ENCODE results near the gene FOXJ3.

Gene FOXJ3

GRCh38 chr1:42316292-42316691, 18.7 kb downstream of the FOXJ3 start:
- Histone ChIP-seq H3K27me3 (no peaks in the 10 kb centered on the region), H3K36me3 (no peaks in the 10 kb centered on the region), H3K27ac (no peak overlapping the region), H3K4me3 (ENCODE audit: low read depth in 1 of 2, low read length in 1 of 2) (no peak overlapping the region), H3K4me1 (ENCODE audit: control insufficient read depth in 1 of 2, insufficient read depth in 1 of 2, low read depth in 1 of 2, low read length in 1 of 2) (peaks cover 22 to 35% of the 10 kb centered on the region in 2 experiments), H3K9me3 (no peaks in the 10 kb centered on the region)
- no peak for TF ChIP-seq CTCF (IDR thresholded peaks at IDR 0.05)

- H3K4me1 ChIP-seq (ENCODE audit: control insufficient read depth in 1 of 2, insufficient read depth in 1 of 2, low read depth in 1 of 2, low read length in 1 of 2) = peaks cover 22 to 35% of the 10 kb centered on the region in 2 experiments
- H3K27ac ChIP-seq = peak overlapping the region; percentile 24
- H3K4me3 ChIP-seq (ENCODE audit: low read depth in 1 of 2, low read length in 1 of 2) = no peak overlapping the region
- peaks cover 1% of the 10 kb centered on the region for H3K36me3 ChIP-seq
- no peak for TF ChIP-seq CTCF (IDR thresholded peaks at IDR 0.05)
- H3K27me3 ChIP-seq = no peaks in the 10 kb centered on the region
- H3K9me3 ChIP-seq = no peaks in the 10 kb centered on the region
Observed at GRCh38 chr1:42315500-42315899, 19.5 kb downstream of the FOXJ3 start.

- TF ChIP-seq CTCF (IDR thresholded peaks at IDR 0.05) = no peak
- H3K9me3 ChIP-seq = no peaks in the 10 kb centered on the region
- no peak overlapping the region for H3K27ac ChIP-seq
- peaks cover 12 to 22% of the 10 kb centered on the region in 2 experiments for H3K4me1 ChIP-seq (ENCODE audit: control insufficient read depth in 1 of 2, insufficient read depth in 1 of 2, low read depth in 1 of 2, low read length in 1 of 2)
- peaks cover 5% of the 10 kb centered on the region for H3K36me3 ChIP-seq
- no peak overlapping the region for H3K4me3 ChIP-seq (ENCODE audit: low read depth in 1 of 2, low read length in 1 of 2)
- H3K27me3 ChIP-seq = no peaks in the 10 kb centered on the region
Observed at GRCh38 chr1:42313970-42314369, 21.1 kb downstream of the FOXJ3 start.

- TF ChIP-seq CTCF (IDR thresholded peaks at IDR 0.05) = no peak
- Histone ChIP-seq H3K27me3 (no peaks in the 10 kb centered on the region), H3K36me3 (peaks cover 12% of the 10 kb centered on the region), H3K9me3 (no peaks in the 10 kb centered on the region), H3K27ac (no peak overlapping the region), H3K4me3 (ENCODE audit: low read depth in 1 of 2, low read length in 1 of 2) (no peak overlapping the region), H3K4me1 (ENCODE audit: control insufficient read depth in 1 of 2, insufficient read depth in 1 of 2, low read depth in 1 of 2, low read length in 1 of 2) (peaks cover 12 to 19% of the 10 kb centered on the region in 2 experiments)
Observed at GRCh38 chr1:42312576-42313212, 22.3 kb downstream of the FOXJ3 start.

GRCh38 chr1:42311897-42312296, 23.1 kb downstream of the FOXJ3 start:
- Histone ChIP-seq H3K27me3 (no peaks in the 10 kb centered on the region), H3K4me1 (ENCODE audit: control insufficient read depth in 1 of 2, insufficient read depth in 1 of 2, low read depth in 1 of 2, low read length in 1 of 2) (peaks cover 12 to 19% of the 10 kb centered on the region in 2 experiments), H3K4me3 (ENCODE audit: low read depth in 1 of 2, low read length in 1 of 2) (no peak overlapping the region), H3K9me3 (no peaks in the 10 kb centered on the region), H3K27ac (no peak overlapping the region), H3K36me3 (peaks cover 12% of the 10 kb centered on the region)
- TF ChIP-seq CTCF (IDR thresholded peaks at IDR 0.05) = no peak

Data from neutrophil (primary cell).